ENCODE data around the gene FAT4.

DNA sequence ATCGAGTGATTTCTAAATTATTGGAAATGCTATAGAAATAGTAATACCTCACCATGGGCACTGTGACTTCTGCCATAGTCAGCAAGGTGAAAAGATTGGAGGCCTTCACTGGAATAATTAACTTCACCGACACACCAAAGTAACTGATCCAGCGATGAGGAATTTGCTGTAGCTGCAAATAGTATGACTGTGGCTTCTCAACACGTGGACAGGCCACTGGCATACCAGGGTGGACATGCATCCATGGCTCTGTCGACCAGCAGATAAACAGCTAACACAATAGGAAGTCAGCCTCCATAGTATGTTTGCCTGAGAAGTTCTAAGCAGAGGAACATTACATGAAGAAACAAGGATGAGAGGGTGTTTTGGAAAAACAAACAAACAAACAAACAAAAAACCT, 10.9 kb upstream of the FAT4 start:
- TF ChIP-seq FOXA1 (IDR thresholded peaks at IDR 0.05) (no peak), FOXM1 (IDR thresholded peaks at IDR 0.05; ENCODE audit: borderline replicate concordance) (no peak), ELF4 (IDR thresholded peaks at IDR 0.05) (no peak), SUZ12 (IDR thresholded peaks at IDR 0.05) (no peak), CTBP1 (IDR thresholded peaks at IDR 0.05; ENCODE audit: borderline replicate concordance) (no peak), TARDBP (IDR thresholded peaks at IDR 0.05) (no peak)
- TF ChIP-seq, protein P1, sequence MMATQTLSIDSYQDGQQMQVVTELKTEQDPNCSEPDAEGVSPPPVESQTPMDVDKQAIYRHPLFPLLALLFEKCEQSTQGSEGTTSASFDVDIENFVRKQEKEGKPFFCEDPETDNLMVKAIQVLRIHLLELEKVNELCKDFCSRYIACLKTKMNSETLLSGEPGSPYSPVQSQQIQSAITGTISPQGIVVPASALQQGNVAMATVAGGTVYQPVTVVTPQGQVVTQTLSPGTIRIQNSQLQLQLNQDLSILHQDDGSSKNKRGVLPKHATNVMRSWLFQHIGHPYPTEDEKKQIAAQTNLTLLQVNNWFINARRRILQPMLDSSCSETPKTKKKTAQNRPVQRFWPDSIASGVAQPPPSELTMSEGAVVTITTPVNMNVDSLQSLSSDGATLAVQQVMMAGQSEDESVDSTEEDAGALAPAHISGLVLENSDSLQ (IDR thresholded peaks at IDR 0.05) = no peak

All from HEK293T (cell line).